ENCODE measurements around the gene NAT9.

GRCh38 chr17:74757931-74758847 lies 18.0 kb downstream of the NAT9 start:
- TF ChIP-seq CTCF (IDR thresholded peaks at IDR 0.05) (no peak), POLR2A (IDR thresholded peaks at IDR 0.05) (no peak)
